Measurements from ENCODE around the gene GPR160. TPM values are rescaled to one million over a fixed set of nuclear protein-coding genes. Genes with fewer than 3 reads are reported as not detected.

The GPR160 gene
- total and polyA plus RNA-seq, 9 of the 15 experiments (the other 6 are each of a cell fraction or from before 2014, with no cell fraction given) = 1.3 to 10.5 (median 8.3) TPM

GRCh38 chr3:170027233-170028102 is 10.3 kb upstream of the GPR160 start (continued):
- no peak for TF ChIP-seq CHD7 (IDR thresholded peaks at IDR 0.05; ENCODE audit: low read depth, low read length)
- 0 out of 2 replicates have a peak, but pooled peaks have one; percentile 72 for TF ChIP-seq ZNF76 (CRISPR knock-in tag; IDR thresholded peaks at IDR 0.05; ENCODE audit: borderline replicate concordance)
- TF ChIP-seq HBP1 (CRISPR knock-in tag; IDR thresholded peaks at IDR 0.05) = no peak
- no peak for TF ChIP-seq TGIF2 (CRISPR knock-in tag; IDR thresholded peaks at IDR 0.05)
- no peak for TF ChIP-seq XRCC4 (IDR thresholded peaks at IDR 0.05; ENCODE audit: extremely low read depth, insufficient read depth, insufficient read length)
- no peak for TF ChIP-seq MYC (IDR thresholded peaks at IDR 0.05; ENCODE audit: low read depth, low read length)
- TF ChIP-seq MYC (CRISPR knock-in tag; IDR thresholded peaks at IDR 0.05; ENCODE audit: borderline replicate concordance, low read depth) = no peak
- TF ChIP-seq, protein P1, sequence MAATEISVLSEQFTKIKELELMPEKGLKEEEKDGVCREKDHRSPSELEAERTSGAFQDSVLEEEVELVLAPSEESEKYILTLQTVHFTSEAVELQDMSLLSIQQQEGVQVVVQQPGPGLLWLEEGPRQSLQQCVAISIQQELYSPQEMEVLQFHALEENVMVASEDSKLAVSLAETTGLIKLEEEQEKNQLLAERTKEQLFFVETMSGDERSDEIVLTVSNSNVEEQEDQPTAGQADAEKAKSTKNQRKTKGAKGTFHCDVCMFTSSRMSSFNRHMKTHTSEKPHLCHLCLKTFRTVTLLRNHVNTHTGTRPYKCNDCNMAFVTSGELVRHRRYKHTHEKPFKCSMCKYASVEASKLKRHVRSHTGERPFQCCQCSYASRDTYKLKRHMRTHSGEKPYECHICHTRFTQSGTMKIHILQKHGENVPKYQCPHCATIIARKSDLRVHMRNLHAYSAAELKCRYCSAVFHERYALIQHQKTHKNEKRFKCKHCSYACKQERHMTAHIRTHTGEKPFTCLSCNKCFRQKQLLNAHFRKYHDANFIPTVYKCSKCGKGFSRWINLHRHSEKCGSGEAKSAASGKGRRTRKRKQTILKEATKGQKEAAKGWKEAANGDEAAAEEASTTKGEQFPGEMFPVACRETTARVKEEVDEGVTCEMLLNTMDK (IDR thresholded peaks at IDR 0.05; ENCODE audit: borderline replicate concordance, insufficient read depth, low read depth, low read length, poor library complexity, severe bottlenecking) = no peak

All from K562 (cell line).